HCT116 (cell line): ENCODE measurements around the gene ZNF462. TPM values are rescaled to one million over a fixed set of nuclear protein-coding genes. Genes with fewer than 3 reads are reported as not detected.

Experiments
- ATAC-seq: fragments of 200-7000 bp; cut with Tn5 transposase; 2 replicates; pipeline ENCODE4 v1.9.1; 2020; ENCODE audit warnings: mild to moderate bottlenecking, moderate library complexity
- BruUV-seq: library from RNA; stranded (reverse); fragments of 400-500 nt; replicated peaks from 2 replicates; lab custom pipeline; 2021; lab: Mats Ljungman, UMichigan
- CTCF ChIA-PET: fragments of 300-600 bp; sonication (Branson Sonifier 250); formaldehyde crosslinking; loops from one replicate; lab custom pipeline; 2021; ENCODE audit warnings: antibody characterized with exemption; lab: Charles Lee
- POLR2A ChIA-PET: fragments of 300-600, 350-600 bp; sonication (Branson Sonifier 250); formaldehyde crosslinking; loops from one replicate; lab custom pipeline; 2021; ENCODE audit warnings: antibody characterized with exemption; lab: Charles Lee
- RAD21 ChIA-PET, 2 experiments: fragments of 300-600 bp; sonication (Branson Sonifier 250); formaldehyde crosslinking; loops; one replicate each; lab custom pipeline; 2023; ENCODE audit warnings: low total read pairs in 2 of 2; ENCODE audit not compliant: uncharacterized antibody in 2 of 2, unreplicated experiment in 2 of 2, low non-redundant PET in 1 of 2; lab: Charles Lee
- DNase-seq: peaks from one replicate; pipeline ENCODE4 v3.0.0-alpha.2; 2010; ENCODE audit warnings: low read depth, low spot score
- H2AFZ ChIP-seq: fragments of 200-600 bp; shearing (Covaris generic), sonication (generic); 2 replicates; pipeline ENCODE4 v1.6.1; 2017; ENCODE audit warnings: low read depth, mixed run types, mixed read lengths, antibody characterized with exemption, low read length; ENCODE audit not compliant: poor library complexity, severe bottlenecking
- H3K27ac ChIP-seq: 2 replicates; pipeline ENCODE4 v1.5.1; 2012; ENCODE audit warnings: low read depth, low read length
- H3K27me3 ChIP-seq: fragments of 200-600 bp; sonication (generic); 2 replicates; pipeline ENCODE4 v1.6.1; 2016; ENCODE audit warnings: mixed run types, low read length, mixed read lengths; ENCODE audit not compliant: insufficient read depth
- H3K36me3 ChIP-seq, 2 experiments: fragments of 200-500 bp in 1 of 2; fragments of 200-600 bp in 1 of 2; sonication (Bioruptor generic) in 1 of 2; sonication (generic) in 1 of 2; 2 replicates each; pipeline versions ENCODE4 v1.5.1 to v1.6.1; 2014 to 2016; ENCODE audit warnings: low read length in 2 of 2, inconsistent platforms in 1 of 2, mixed read lengths in 1 of 2, mixed run types in 1 of 2; ENCODE audit not compliant: insufficient read depth in 2 of 2, control insufficient read depth in 1 of 2
- H3K4me1 ChIP-seq, 2 experiments: fragments of 200-600 bp in 1 of 2; sonication (generic) in 1 of 2; 2 replicates each; pipeline versions ENCODE4 v1.5.1 to v1.6.1; 2012 to 2017; ENCODE audit warnings: low read length in 2 of 2, inconsistent platforms in 1 of 2, mild to moderate bottlenecking in 1 of 2, mixed read lengths in 1 of 2, mixed run types in 1 of 2, moderate library complexity in 1 of 2; ENCODE audit not compliant: insufficient read depth in 2 of 2, control insufficient read depth in 1 of 2
- H3K4me2 ChIP-seq: fragments of 200-600 bp; sonication (generic); 2 replicates; pipeline ENCODE4 v1.6.1; 2017; ENCODE audit warnings: mixed run types, low read length, mixed read lengths
- H3K4me3 ChIP-seq, 2 experiments: fragments of 200-600 bp in 1 of 2; sonication (generic) in 1 of 2; replicated peaks in 1 of 2; 2 replicates each; pipeline ENCODE4 v1.5.1; 2011 to 2016; ENCODE audit warnings: low read length in 2 of 2, control low read depth in 1 of 2, low read depth in 1 of 2, mild to moderate bottlenecking in 1 of 2, mixed read lengths in 1 of 2, mixed run types in 1 of 2
- H3K79me2 ChIP-seq: fragments of 200-600 bp; sonication (generic); 2 replicates; pipeline ENCODE4 v1.6.1; 2017; ENCODE audit warnings: mild to moderate bottlenecking, mixed run types, low read length, moderate library complexity, mixed read lengths; ENCODE audit not compliant: insufficient read depth
- H3K9ac ChIP-seq: fragments of 200-600 bp; sonication (generic); 2 replicates; pipeline ENCODE4 v1.6.1; 2016; ENCODE audit warnings: low read length, mixed read lengths
- H3K9me2 ChIP-seq: fragments of 200-600 bp; sonication (generic), shearing (Covaris generic); 2 replicates; pipeline ENCODE4 v1.6.1; 2017; ENCODE audit warnings: mixed run types, mild to moderate bottlenecking, moderate library complexity; ENCODE audit not compliant: insufficient read depth
- H3K9me3 ChIP-seq, 2 experiments: fragments of 200-500 bp in 1 of 2; fragments of 200-600 bp in 1 of 2; sonication (Bioruptor generic) in 1 of 2; sonication (generic) in 1 of 2; 2 replicates each; pipeline ENCODE4 v1.6.1; 2014 to 2017; ENCODE audit warnings: low read length in 2 of 2, mixed read lengths in 2 of 2, inconsistent platforms in 1 of 2, low read depth in 1 of 2, mild to moderate bottlenecking in 1 of 2, mixed run types in 1 of 2, moderate library complexity in 1 of 2; ENCODE audit not compliant: control insufficient read depth in 1 of 2, insufficient read depth in 1 of 2
- H4K20me1 ChIP-seq: fragments of 200-600 bp; sonication (generic), shearing (Covaris generic); 2 replicates; pipeline ENCODE4 v1.6.1; 2017; ENCODE audit warnings: mixed run types, mild to moderate bottlenecking, moderate library complexity; ENCODE audit not compliant: insufficient read depth
- CBX3 ChIP-seq: IDR thresholded peaks from 2 replicates; pipeline ENCODE4 v1.6.1; 2012; ENCODE audit warnings: low read depth
- CEBPB ChIP-seq: IDR thresholded peaks from 2 replicates; pipeline ENCODE4 v1.6.1; 2012; ENCODE audit warnings: low read depth
- EGR1 ChIP-seq: IDR thresholded peaks from 2 replicates; pipeline ENCODE4 v1.6.1; 2012; ENCODE audit warnings: low read depth
- EZH2phosphoT487 ChIP-seq: fragments of 200-600 bp; IDR thresholded peaks from 2 replicates; pipeline ENCODE4 v1.6.1; 2018; ENCODE audit warnings: antibody characterized with exemption, borderline replicate concordance
- FOSL1 ChIP-seq: IDR thresholded peaks from 2 replicates; pipeline ENCODE4 v1.6.1; 2012; ENCODE audit warnings: low read depth
- JUND ChIP-seq: IDR thresholded peaks from 2 replicates; pipeline ENCODE4 v1.6.1; 2012
- POLR2A ChIP-seq: IDR thresholded peaks from 2 replicates; pipeline ENCODE4 v1.7.0; 2011; ENCODE audit warnings: borderline replicate concordance; ENCODE audit not compliant: insufficient read depth, insufficient read length; ENCODE audit errors: extremely low read depth
- SP1 ChIP-seq: IDR thresholded peaks from 2 replicates; pipeline ENCODE4 v1.6.1; 2012; ENCODE audit warnings: low read depth
- SRF ChIP-seq: IDR thresholded peaks from 2 replicates; pipeline ENCODE4 v1.6.1; 2012; ENCODE audit warnings: low read depth
- TCF7L2 ChIP-seq: IDR thresholded peaks from 2 replicates; pipeline ENCODE4 v1.7.0; 2011; ENCODE audit warnings: borderline replicate concordance, inconsistent platforms; ENCODE audit not compliant: insufficient read depth, insufficient read length; ENCODE audit errors: extremely low read depth
- YY1 ChIP-seq: IDR thresholded peaks from 2 replicates; pipeline ENCODE4 v1.6.1; 2011; ENCODE audit warnings: low read length, low read depth, moderate library complexity, mild to moderate bottlenecking; ENCODE audit not compliant: insufficient replicate concordance; ENCODE audit errors: extremely low read depth
- ZFX ChIP-seq: fragments of 450-650 bp; IDR thresholded peaks from 2 replicates; pipeline ENCODE4 v1.6.1; 2017
- ZNF274 ChIP-seq: fragments of 200-500 bp; sonication (Bioruptor generic); IDR thresholded peaks from 2 replicates; pipeline ENCODE4 v1.6.1; 2014; ENCODE audit warnings: mild to moderate bottlenecking, low read depth, low read length, inconsistent platforms
- intact Hi-C: fragments of 100-400 bp; cut with micrococcal nuclease; formaldehyde crosslinking; loops from 2 replicates; pipeline ENCODE4 v1.10.0; 2022
- total RNA-seq: library from RNA; stranded (reverse); gene quantifications from one replicate; pipeline ENCODE4 v1.2.1, GENCODE V29; 2021; ENCODE audit not compliant: unreplicated experiment
- TF ChIP-seq, protein P1 (sequence below): IDR thresholded peaks from 2 replicates; pipeline ENCODE4 v1.6.1; 2012
- TF ChIP-seq, protein P2 (sequence below): IDR thresholded peaks from 2 replicates; pipeline ENCODE4 v1.6.1; 2011; ENCODE audit warnings: mild to moderate bottlenecking, low read length, moderate library complexity; ENCODE audit not compliant: insufficient replicate concordance; ENCODE audit errors: extremely low read depth
- TF ChIP-seq, protein P3 (sequence below), 3 experiments: fragments of 200-600 bp in 1 of 3; sonication (generic) in 1 of 3; IDR thresholded peaks in 2 of 3; conservative IDR thresholded peaks in 1 of 3; 2 replicates each; pipeline ENCODE4 v1.5.1; 2012 to 2017; ENCODE audit warnings: low read depth in 2 of 3, low read length in 2 of 3, antibody characterized with exemption in 1 of 3, borderline replicate concordance in 1 of 3, control low read depth in 1 of 3, mild to moderate bottlenecking in 1 of 3, mixed read lengths in 1 of 3, mixed run types in 1 of 3, moderate library complexity in 1 of 3; ENCODE audit not compliant: insufficient read depth in 1 of 3

ZNF462 gene
- total RNA-seq, 1 experiment from 2014 or later, result 18.1 TPM

DNA sequence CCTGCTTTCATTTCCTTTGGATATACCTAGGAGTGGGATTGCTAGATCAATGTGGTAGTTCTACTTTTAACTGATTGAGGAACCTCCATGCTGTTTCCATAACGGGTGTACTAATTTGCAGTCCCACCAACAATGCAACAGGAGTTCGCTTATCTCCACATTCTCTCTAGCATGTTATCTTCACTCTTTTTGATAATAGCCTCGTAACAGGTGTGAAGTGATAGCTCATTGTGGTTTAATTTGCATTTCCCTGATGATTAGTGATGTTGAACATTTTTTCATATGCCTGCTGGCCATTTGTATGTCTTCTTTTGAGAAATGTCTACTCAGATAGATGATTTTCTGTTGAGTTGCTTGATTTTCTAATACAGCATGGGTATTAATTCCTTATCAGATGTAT lies 142.2 kb downstream of the ZNF462 start:
- ATAC-seq, result no peak
- Histone ChIP-seq H3K9ac (no peak overlapping the region), H3K79me2 (no peaks in the 10 kb centered on the region), H3K9me2 (no peaks in the 10 kb centered on the region), H3K9me3 (no peaks in the 10 kb centered on the region), H3K27ac (no peak overlapping the region), H4K20me1 (no peaks in the 10 kb centered on the region), H3K4me1 (no peaks in the 10 kb centered on the region), H3K4me2 (no peak overlapping the region), H2AFZ (no peak overlapping the region), H3K27me3 (no peaks in the 10 kb centered on the region), H3K36me3 (no peaks in the 10 kb centered on the region), H3K4me3 (no peak overlapping the region)
- intact Hi-C loops, result no loop called here
- RAD21 ChIA-PET, result no interaction called here
- BruUV-seq, result no TSS peak
- POLR2A ChIA-PET, result no interaction called here
- no peak for DNase-seq
- TF ChIP-seq YY1 (no peak), SP1 (no peak), POLR2A (no peak), JUND (no peak), CEBPB (no peak), CBX3 (no peak), SRF (no peak), FOSL1 (no peak), TCF7L2 (no peak), ZNF274 (no peak), ZFX (no peak), EZH2phosphoT487 (no peak), EGR1 (no peak)
- TF ChIP-seq, protein P1, sequence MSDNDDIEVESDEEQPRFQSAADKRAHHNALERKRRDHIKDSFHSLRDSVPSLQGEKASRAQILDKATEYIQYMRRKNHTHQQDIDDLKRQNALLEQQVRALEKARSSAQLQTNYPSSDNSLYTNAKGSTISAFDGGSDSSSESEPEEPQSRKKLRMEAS, result no peak
- TF ChIP-seq, protein P2, sequence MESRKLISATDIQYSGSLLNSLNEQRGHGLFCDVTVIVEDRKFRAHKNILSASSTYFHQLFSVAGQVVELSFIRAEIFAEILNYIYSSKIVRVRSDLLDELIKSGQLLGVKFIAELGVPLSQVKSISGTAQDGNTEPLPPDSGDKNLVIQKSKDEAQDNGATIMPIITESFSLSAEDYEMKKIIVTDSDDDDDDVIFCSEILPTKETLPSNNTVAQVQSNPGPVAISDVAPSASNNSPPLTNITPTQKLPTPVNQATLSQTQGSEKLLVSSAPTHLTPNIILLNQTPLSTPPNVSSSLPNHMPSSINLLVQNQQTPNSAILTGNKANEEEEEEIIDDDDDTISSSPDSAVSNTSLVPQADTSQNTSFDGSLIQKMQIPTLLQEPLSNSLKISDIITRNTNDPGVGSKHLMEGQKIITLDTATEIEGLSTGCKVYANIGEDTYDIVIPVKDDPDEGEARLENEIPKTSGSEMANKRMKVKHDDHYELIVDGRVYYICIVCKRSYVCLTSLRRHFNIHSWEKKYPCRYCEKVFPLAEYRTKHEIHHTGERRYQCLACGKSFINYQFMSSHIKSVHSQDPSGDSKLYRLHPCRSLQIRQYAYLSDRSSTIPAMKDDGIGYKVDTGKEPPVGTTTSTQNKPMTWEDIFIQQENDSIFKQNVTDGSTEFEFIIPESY, result no peak
- TF ChIP-seq, protein P3, sequence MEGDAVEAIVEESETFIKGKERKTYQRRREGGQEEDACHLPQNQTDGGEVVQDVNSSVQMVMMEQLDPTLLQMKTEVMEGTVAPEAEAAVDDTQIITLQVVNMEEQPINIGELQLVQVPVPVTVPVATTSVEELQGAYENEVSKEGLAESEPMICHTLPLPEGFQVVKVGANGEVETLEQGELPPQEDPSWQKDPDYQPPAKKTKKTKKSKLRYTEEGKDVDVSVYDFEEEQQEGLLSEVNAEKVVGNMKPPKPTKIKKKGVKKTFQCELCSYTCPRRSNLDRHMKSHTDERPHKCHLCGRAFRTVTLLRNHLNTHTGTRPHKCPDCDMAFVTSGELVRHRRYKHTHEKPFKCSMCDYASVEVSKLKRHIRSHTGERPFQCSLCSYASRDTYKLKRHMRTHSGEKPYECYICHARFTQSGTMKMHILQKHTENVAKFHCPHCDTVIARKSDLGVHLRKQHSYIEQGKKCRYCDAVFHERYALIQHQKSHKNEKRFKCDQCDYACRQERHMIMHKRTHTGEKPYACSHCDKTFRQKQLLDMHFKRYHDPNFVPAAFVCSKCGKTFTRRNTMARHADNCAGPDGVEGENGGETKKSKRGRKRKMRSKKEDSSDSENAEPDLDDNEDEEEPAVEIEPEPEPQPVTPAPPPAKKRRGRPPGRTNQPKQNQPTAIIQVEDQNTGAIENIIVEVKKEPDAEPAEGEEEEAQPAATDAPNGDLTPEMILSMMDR (IDR thresholded peaks at IDR 0.05 in 2 of 3, conservative IDR thresholded peaks at IDR 0.05 in 1 of 3; ENCODE audit: borderline replicate concordance in 1 of 3, insufficient read depth in 1 of 3, low read depth in 2 of 3, low read length in 2 of 3), result no peak
- CTCF ChIA-PET, result no interaction called here
